PC-9 (cell line): ENCODE results near the gene PCLO. TPM values are rescaled to one million over a fixed set of nuclear protein-coding genes. Genes with fewer than 3 reads are reported as not detected.
A peak's percentile ranks its signal among the peaks of the same experiment; 100 is the strongest.

Source experiments
- BruUV-seq: library from RNA; stranded (reverse); fragments of 400-500 nt; replicated peaks from 2 replicates; lab custom pipeline; 2021; lab: Mats Ljungman, UMichigan
- CTCF ChIA-PET: fragments of 300-600 bp; sonication (Branson Sonifier 250); formaldehyde crosslinking; loops from one replicate; lab custom pipeline; 2022; ENCODE audit warnings: antibody characterized with exemption; lab: Charles Lee
- POLR2A ChIA-PET: fragments of 300-600 bp; sonication (Branson Sonifier 250); formaldehyde crosslinking; loops from one replicate; lab custom pipeline; 2022; ENCODE audit warnings: antibody characterized with exemption; ENCODE audit not compliant: unreplicated experiment; lab: Charles Lee
- DNase-seq, 2 experiments: peaks; one replicate each; pipeline versions ENCODE4 v3.0.0 to v3.0.0-alpha.2; 2015 to 2022; ENCODE audit warnings: mixed read lengths in 1 of 2
- H2AFZ ChIP-seq: fragments of 200-600 bp; sonication (generic); 2 replicates; pipeline ENCODE4 v1.8.1; 2017; ENCODE audit warnings: antibody characterized with exemption
- H3F3A ChIP-seq: fragments of 200-600 bp; sonication (generic); 2 replicates; pipeline ENCODE4 v1.8.1; 2017; ENCODE audit warnings: antibody characterized with exemption, mild to moderate bottlenecking, low read depth; ENCODE audit not compliant: insufficient read depth
- H3K27ac ChIP-seq: fragments of 200-600 bp; sonication (generic); 2 replicates; pipeline ENCODE4 v1.6.1; 2016; ENCODE audit warnings: mixed run types
- H3K27me3 ChIP-seq: fragments of 200-600 bp; sonication (generic); 2 replicates; pipeline ENCODE4 v1.6.1; 2016; ENCODE audit warnings: low read depth, mixed run types; ENCODE audit not compliant: insufficient read depth
- H3K36me3 ChIP-seq: fragments of 200-600 bp; sonication (generic); 2 replicates; pipeline ENCODE4 v1.6.1; 2016; ENCODE audit warnings: low read depth, mixed run types
- H3K4me1 ChIP-seq: fragments of 200-600 bp; sonication (generic); replicated peaks from 2 replicates; pipeline ENCODE4 v1.6.1; 2016; ENCODE audit warnings: mixed run types; ENCODE audit not compliant: insufficient read depth
- H3K4me2 ChIP-seq: fragments of 200-600 bp; sonication (generic); 2 replicates; pipeline ENCODE4 v1.6.1; 2017; ENCODE audit warnings: mixed run types
- H3K4me3 ChIP-seq: fragments of 200-600 bp; sonication (generic); 2 replicates; pipeline ENCODE4 v1.6.1; 2016; ENCODE audit warnings: mixed run types
- H3K79me2 ChIP-seq: fragments of 200-600 bp; sonication (generic); 2 replicates; pipeline ENCODE4 v1.6.1; 2017; ENCODE audit warnings: low read depth, mixed run types
- H3K9me2 ChIP-seq: fragments of 200-600 bp; sonication (generic); 2 replicates; pipeline ENCODE4 v1.8.1; 2017; ENCODE audit warnings: mild to moderate bottlenecking; ENCODE audit not compliant: insufficient read depth
- H3K9me3 ChIP-seq: fragments of 200-600 bp; sonication (generic); 2 replicates; pipeline ENCODE4 v1.8.1; 2016; ENCODE audit warnings: low read depth; ENCODE audit not compliant: insufficient read depth
- H4K20me1 ChIP-seq: fragments of 200-600 bp; sonication (generic); 2 replicates; pipeline ENCODE4 v1.8.1; 2017; ENCODE audit not compliant: insufficient read depth
- EZH2 ChIP-seq: fragments of 200-600 bp; sonication (generic); IDR thresholded peaks from 2 replicates; pipeline ENCODE4 v1.8.0; 2017; ENCODE audit warnings: antibody characterized with exemption, low read depth
- intact Hi-C: fragments of 100-400 bp; cut with micrococcal nuclease; formaldehyde crosslinking; loops from one replicate; pipeline ENCODE4 v1.10.0; 2022; ENCODE audit not compliant: unreplicated experiment
- total RNA-seq: library from RNA; stranded (reverse); gene quantifications from 2 replicates; pipeline ENCODE4 v1.2.3, GENCODE V29; 2021
- TF ChIP-seq, protein P1 (sequence below): fragments of 200-600 bp; sonication (generic); conservative IDR thresholded peaks from 2 replicates; pipeline ENCODE4 v1.6.1; 2017; ENCODE audit warnings: mixed run types, antibody characterized with exemption, mild to moderate bottlenecking, moderate library complexity

The PCLO gene
- total RNA-seq, 1 experiment from 2014 or later: 4.0 TPM

DNA sequence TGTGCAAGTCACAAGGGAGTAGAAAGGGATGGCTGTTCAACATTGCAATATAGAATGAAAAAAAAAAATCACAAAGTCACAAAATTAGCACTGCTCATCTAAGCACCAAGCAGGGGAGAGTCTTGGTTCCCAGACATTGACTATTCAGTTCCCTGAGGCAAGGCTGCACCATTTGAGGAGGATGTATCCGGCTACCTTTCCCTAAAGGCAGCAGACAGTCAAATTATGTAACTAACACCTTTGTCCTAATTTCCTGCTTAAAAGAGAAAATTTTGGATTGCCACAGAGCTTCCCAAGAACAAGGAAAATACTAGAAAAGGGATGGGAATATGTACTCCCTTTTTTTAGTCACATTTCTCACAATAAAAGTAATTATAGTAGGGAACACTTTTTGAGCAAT is 148.1 kb downstream of the PCLO start:
- no peak overlapping the region for H3K4me3 ChIP-seq
- H3K79me2 ChIP-seq: no peaks in the 10 kb centered on the region
- H3K9me2 ChIP-seq: no peaks in the 10 kb centered on the region
- POLR2A ChIA-PET: no interaction called here
- H3K27me3 ChIP-seq: no peaks in the 10 kb centered on the region
- H3K36me3 ChIP-seq: no peaks in the 10 kb centered on the region
- H3K9me3 ChIP-seq: no peaks in the 10 kb centered on the region
- CTCF ChIA-PET: no interaction called here
- H2AFZ ChIP-seq: no peak overlapping the region
- no peaks in the 10 kb centered on the region for H3F3A ChIP-seq
- DNase-seq: no peak
- H3K27ac ChIP-seq: no peak overlapping the region
- intact Hi-C loops: no loop called here
- H3K4me1 ChIP-seq: no peaks in the 10 kb centered on the region
- no peak for TF ChIP-seq EZH2
- TF ChIP-seq, protein P1, sequence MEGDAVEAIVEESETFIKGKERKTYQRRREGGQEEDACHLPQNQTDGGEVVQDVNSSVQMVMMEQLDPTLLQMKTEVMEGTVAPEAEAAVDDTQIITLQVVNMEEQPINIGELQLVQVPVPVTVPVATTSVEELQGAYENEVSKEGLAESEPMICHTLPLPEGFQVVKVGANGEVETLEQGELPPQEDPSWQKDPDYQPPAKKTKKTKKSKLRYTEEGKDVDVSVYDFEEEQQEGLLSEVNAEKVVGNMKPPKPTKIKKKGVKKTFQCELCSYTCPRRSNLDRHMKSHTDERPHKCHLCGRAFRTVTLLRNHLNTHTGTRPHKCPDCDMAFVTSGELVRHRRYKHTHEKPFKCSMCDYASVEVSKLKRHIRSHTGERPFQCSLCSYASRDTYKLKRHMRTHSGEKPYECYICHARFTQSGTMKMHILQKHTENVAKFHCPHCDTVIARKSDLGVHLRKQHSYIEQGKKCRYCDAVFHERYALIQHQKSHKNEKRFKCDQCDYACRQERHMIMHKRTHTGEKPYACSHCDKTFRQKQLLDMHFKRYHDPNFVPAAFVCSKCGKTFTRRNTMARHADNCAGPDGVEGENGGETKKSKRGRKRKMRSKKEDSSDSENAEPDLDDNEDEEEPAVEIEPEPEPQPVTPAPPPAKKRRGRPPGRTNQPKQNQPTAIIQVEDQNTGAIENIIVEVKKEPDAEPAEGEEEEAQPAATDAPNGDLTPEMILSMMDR: no peak
- H3K4me2 ChIP-seq: no peak overlapping the region
- BruUV-seq: no TSS peak
- no peaks in the 10 kb centered on the region for H4K20me1 ChIP-seq

DNA sequence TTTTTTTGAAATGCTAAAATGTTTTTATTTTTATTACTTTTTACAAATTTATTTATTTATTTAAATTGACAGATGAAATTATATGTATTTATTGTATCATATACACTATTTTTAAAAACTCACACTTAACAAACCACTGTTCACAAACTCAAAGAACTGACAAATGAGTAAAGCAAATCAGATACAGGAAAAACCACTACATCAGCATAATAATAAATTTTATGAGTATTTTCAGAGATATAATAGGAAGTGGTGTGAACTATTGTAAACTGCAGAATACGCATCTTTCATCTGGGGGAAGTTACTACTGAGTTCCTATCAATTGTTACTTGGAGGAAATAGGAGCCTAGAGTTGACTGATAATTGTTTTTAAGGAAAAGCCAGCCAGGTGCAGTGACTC is 150.7 kb downstream of the PCLO start:
- CTCF ChIA-PET: no interaction called here
- intact Hi-C loops: no loop called here
- BruUV-seq: no TSS peak

DNA sequence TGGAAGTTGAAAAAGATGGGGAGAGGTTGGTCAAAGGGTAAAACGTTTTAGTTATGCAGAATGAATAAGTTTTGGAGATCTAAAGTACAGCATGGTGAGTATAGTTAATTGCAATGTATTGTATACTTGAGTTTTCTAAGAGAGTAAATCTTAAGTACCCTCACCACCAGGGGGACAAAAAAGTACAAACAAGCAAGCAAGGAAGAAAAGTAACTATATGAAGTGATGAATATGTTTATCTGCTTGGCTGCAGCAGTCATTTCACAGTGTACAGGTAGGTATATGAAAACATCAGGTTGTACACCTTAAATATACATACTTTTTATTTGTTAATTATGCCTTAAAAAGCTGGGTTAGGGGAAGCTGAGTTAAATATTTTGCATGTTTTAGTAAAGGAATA is 157.3 kb downstream of the PCLO start:
- CTCF ChIA-PET: no interaction called here
- intact Hi-C loops: loop anchor here (5.0 kb wide), 1 partner anchor 157 kb away; the partner anchor contains the start of gene PCLO

More for the DNA sequence above, 150.7 kb downstream of the PCLO start:
- Histone ChIP-seq H3K9me2 (no peaks in the 10 kb centered on the region), H3K36me3 (no peaks in the 10 kb centered on the region), H3K27me3 (no peaks in the 10 kb centered on the region), H3F3A (no peaks in the 10 kb centered on the region), H3K4me1 (no peaks in the 10 kb centered on the region), H3K4me3 (no peak overlapping the region), H4K20me1 (no peaks in the 10 kb centered on the region), H2AFZ (no peak overlapping the region), H3K27ac (no peak overlapping the region), H3K9me3 (no peaks in the 10 kb centered on the region), H3K79me2 (no peaks in the 10 kb centered on the region), H3K4me2 (no peak overlapping the region)
- DNase-seq: no peak
- POLR2A ChIA-PET: interaction anchor here (0.7 kb wide), 1 partner anchor 108 kb away, joined by 7 read pairs; no protein-coding TSS in a partner anchor
- no peak for TF ChIP-seq EZH2
- TF ChIP-seq, protein P1: no peak

More for the DNA sequence above, 157.3 kb downstream of the PCLO start:
- H3K9me3 ChIP-seq: no peaks in the 10 kb centered on the region; the same call in 1 of the 2 replicates
- H3K36me3 ChIP-seq: no peaks in the 10 kb centered on the region
- no peaks in the 10 kb centered on the region for H3K27me3 ChIP-seq
- no peak overlapping the region for H3K4me3 ChIP-seq
- TF ChIP-seq EZH2: no peak
- TF ChIP-seq, protein P1: peak; percentile 50; the same call in 1 of the 2 replicates
- no peak for DNase-seq
- H3K4me1 ChIP-seq: no peaks in the 10 kb centered on the region
- no peaks in the 10 kb centered on the region; the same call in 1 of the 2 replicates for H3F3A ChIP-seq
- POLR2A ChIA-PET: no interaction called here
- no peaks in the 10 kb centered on the region for H3K79me2 ChIP-seq
- H3K9me2 ChIP-seq: no peaks in the 10 kb centered on the region
- no peak overlapping the region for H2AFZ ChIP-seq
- H4K20me1 ChIP-seq: no peaks in the 10 kb centered on the region
- no peak overlapping the region for H3K4me2 ChIP-seq
- H3K27ac ChIP-seq: no peak overlapping the region
- BruUV-seq: no TSS peak
